ENCODE data around the gene FAM3A.
"Not testable (repeated sequence)": the region's sequence is repeated elsewhere in the genome, so short reads cannot be mapped to it uniquely, and the experiment has no call there.

The FAM3A gene

DNA sequence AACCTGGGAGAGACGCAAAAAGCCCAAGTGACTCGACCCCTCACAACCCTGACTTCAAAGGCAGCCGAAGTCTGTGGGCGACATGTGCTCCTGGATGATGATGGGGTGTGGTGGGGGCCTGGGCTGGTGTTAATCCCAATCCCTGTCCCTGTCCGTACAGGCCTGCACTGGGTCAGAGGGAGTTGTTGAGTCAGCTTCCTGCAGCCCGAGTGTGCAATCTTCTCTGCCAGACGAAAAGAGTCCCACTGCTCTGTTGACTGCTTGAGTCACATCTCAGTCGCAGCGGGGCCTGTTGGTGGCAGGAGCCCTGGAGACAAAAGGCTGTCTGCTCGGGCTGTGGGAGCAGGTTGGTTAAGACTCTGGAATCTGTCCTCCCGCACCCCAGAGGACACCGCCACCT lies 10.3 kb downstream of the FAM3A start:
- DNase-seq (ENCODE audit: low read depth in 2 of 2) = no peak

DNA sequence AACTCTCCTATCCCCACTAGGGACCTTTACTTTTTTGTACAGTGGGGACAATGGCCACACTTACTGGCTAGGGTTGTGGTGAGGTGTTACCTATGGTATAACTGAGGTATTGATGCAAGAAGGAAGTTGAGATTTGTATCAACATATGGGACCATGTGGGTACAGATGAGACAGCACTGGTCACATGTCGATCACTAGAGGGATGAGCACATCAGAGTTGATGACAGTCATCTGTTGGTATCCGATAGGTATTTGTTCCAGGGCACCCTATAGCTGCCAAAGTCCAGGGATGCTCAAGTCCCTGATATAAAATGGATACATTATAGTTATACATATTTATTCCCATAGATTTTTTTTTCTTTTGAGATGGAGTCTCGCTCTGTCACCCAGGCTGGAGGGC lies 13.0 kb downstream of the FAM3A start:
- DNase-seq (ENCODE audit: low read depth in 2 of 2) = no peak

DNA sequence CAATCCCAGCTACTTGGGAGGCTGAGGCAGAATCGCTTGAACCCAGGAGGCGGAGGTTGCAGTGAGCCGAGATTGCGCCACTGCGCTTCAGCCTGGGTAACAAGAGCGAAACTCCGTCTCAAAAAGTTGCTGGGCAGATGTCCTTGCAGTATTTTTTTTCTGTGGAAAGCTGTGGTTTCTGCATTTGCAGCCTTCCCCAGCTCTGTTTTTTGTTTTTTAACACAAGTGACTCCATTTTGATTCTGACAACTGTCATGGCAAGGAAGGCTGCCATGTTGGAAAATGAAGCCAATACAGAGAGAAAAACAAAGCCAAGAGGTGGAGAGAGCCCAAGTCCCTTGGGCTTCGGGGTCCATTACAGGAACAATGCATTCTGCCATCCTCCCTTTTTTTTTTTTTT lies 13.9 kb downstream of the FAM3A start:
- no peak for DNase-seq (ENCODE audit: low read depth in 2 of 2)

DNA sequence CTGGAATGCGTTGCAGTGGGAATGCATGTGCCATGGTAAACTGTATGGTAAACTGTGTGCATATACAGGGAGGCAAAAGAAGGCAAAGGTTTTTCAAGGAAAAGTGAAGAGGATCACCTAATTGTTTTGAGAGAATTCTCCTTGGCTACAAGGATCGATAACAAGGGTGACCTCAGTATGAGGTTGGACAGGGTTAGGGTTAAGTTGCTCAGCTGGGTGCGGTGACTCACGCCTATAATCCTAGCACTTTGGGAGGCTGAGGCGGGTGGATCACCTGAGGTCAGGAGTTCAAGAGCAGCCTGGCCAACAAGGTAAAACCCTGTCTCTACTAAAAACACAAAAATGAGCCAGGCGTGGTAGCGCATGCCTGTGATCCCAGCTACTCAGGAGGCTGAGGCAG lies 14.6 kb downstream of the FAM3A start:
- not testable (repeated sequence) for DNase-seq (ENCODE audit: low read depth in 2 of 2)

DNA sequence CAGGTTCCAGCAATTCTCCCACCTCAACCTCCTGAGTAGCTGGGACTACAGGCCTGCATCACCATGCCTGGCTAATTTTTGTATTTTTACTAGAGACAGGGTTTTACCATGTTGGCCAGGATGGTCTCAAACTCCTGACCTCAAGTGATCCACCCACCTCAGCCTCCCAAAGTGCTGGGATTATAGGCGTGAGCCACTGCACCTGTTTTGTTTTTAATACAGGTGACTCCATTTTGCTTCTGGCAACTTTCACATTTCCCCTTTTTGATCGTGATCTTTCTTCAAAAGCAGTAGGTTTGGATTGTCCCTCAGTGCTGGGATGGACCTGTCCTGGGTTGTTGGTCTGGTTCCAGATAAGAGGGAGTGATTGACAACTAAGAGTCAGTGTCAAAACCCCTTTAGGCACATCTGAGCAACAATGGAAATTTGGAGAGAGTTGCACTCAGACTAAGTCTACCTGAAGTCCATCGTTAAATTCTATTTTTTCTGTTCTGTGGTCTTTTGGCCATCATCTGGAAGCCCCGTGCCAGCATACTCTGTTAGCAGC lies 19.4 kb downstream of the FAM3A start:
- not testable (repeated sequence) for DNase-seq (ENCODE audit: low read depth in 2 of 2)

DNA sequence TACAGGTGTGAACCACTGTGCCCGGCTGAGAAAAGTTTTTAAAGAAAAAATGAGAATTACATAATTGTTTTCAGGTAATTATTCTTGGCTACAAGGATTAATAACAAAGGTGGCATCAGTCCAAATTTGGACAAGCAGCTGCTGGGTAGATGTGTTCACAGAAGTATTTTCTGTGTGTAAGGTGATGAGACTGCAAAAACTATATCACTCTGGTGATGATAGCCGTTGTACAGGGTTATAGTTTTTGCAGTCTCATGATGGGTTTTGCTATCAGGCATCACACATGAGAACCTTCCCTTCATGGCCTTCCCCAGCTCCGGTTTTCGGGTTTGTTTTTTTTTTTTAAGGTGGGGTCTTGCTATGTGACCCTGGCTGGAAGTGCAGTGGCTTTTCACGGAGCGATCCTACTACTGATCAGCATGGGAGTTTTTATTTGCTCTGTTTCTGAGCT lies 20.5 kb downstream of the FAM3A start:
- no peak for DNase-seq (ENCODE audit: low read depth in 2 of 2)

DNA sequence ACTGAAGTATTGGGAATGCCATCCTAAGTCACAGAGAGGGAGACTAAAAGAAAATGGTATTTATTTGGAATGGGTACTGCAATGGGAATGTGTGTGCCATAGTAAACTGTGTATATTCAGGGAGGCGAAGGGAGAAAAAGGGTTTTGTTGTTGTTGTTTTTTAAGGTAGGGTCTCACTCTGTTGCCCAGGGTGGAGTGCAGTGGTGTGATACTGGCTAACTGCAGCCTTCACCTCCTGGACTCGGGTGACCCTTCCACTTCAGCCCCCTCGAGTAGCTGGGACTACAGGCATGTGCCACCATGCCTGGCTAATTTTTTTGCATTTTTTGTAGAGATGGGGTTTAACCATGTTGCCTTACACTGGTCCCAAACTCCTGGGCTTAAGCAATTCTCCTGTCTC lies 21.3 kb downstream of the FAM3A start:
- no peak for DNase-seq (ENCODE audit: low read depth in 2 of 2)

DNA sequence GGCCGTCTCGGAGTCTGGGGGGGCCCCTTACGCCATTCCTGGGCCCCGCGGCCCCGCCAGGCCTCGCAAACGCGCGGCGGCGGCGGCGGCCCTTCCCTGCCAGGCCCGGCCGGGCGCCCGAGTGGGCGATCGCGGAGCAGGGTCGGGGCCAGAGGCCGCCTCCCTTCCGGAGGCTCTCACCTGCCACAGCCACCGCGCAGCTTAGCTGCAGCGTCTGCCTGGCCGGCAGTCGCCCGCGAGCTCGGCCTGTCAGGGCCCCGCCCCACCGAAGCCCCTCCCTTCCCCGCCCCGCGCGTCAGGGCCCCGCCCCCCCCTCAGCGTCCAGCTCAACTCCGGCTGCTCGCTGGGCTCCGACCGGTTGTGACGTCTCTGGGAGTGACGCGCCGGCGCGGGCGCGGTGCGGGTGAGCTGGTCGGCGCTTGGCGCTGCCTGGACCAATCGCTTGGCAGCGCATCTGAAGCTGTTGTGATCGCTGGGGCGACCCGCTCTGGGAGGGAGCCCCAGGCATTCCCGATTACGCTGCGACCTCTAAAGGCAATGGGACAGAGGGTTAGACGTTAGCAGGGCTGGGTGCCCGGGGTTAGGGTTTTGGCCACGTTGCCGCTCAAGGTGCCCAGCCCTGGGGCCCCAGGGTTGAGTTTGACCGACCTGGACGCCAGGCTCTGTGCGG lies 25.5 kb downstream of the FAM3A start, which contains the start of gene SLC10A3:
Gene SLC10A3, minus strand, starts transcription at position 216 of the 670 bp plus-strand sequence. CDS start 1,689 bp downstream, outside the sequence.
- DNase-seq (ENCODE audit: low read depth in 2 of 2) = peak; percentile 79 to 80

DNA sequence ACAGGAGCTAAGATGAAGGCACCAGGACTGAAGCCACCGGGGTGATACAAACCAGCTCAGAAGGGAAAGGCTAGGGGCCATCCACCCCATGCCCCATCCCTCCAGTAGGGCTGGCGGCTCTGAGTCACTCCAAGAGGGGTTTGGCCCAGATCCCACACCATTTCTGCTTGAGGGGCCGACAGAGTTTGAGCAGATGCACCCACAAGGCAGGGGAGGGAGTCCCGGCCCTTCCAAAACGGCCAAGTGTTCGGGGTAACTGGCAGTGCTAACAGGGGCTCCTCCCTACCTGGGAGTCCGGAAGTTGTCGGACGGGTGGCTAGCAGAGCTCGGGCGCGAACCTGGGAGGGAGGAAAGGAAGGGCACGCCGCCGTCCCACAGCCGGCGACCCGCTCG lies 26.0 kb downstream of the FAM3A start:
- no peak for DNase-seq (ENCODE audit: low read depth in 2 of 2)

DNA sequence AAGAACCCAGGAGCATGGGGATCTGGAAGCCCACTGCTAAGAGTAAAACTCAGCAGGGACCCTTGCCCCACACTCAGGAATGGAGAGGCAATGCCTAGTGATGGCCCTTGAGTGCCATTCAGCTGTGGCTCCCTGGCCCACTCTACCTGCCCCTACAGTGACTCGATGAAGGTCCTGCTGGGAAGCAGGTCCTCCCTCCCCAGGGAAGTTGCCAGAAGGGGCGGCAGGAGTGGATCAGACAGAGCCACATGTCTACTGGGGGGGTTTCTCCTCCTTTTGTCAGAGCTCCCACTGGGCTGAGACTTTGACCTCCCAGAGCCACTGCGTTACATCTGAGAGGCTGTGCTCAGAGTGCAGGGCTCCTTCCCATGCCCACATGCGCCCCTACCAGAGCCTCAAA lies 26.9 kb downstream of the FAM3A start:
- DNase-seq (ENCODE audit: low read depth in 2 of 2) = no peak

DNA sequence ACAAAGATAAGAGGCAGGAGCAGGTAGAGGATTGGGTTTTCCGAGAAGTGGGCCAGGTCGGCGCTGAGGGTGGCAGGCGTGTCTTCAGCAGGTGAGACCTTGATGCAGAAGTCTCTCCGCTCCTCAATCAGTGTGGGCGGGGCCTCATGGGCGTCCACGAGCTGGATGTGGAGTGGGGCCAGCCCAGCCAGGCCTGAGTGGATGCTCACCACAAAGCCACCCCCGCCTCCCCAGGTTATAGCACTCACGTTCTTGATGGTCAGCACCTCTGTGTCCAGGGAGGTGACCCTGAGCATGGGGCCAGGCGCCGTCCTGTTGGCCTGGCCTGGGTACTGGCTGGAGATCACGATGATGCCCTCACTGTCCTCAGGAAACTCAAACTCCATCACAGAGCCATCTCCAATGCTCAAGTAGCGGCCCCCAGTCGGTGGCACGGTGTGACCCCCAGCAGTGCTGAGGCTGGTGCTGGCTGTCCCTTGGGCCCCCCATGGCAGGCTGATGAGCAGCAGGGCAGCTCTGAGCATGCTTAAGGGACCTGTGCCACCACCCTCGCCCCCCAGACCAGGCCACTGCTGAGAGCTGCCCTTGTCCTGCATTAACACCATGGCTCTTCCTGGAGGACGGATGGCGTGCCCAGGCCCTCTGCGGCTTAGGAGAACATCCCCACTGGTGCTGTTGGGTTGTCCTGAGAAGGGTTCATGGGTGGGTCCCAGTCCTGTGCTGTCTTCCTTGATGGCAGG lies 27.5 kb downstream of the FAM3A start:
- no peak for DNase-seq (ENCODE audit: low read depth in 2 of 2)

DNA sequence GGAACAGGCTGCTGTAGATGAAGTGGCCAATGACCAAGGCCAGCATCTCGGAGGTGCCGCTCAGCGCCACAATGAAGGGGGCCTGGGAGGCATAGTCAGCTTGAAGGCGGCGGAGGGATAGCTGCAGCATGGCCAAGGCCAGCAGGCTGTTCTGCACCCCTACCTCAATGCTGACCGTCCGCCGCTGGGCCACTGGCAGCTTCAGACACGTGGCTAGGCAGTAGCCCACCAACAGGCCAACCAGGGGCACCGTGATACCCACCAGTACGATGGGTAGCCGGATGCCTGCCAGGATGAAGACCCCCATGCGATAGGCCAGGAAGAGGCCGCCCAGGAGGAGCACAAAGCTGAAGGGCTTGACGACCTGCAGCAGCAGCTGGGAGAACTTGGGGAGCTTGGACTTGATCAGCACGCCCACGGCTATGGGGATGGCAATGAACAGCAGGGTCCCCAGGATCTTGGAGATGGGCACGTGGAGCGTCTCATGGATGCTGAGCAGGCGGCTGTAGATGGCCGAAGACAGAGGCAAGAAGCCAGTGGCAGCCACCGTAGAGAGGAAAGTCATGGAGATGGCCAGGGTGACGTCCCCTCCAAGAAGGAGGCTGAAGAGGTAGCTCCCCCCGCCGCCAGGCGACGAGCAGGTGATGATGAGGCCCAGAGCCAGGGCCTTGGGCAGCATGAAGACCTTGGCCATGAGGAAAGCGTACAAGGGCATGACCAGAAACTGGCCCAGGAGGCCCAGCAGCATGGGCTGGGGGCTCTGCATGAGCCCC lies 28.3 kb downstream of the FAM3A start:
- DNase-seq (ENCODE audit: low read depth in 2 of 2) = no peak

DNA sequence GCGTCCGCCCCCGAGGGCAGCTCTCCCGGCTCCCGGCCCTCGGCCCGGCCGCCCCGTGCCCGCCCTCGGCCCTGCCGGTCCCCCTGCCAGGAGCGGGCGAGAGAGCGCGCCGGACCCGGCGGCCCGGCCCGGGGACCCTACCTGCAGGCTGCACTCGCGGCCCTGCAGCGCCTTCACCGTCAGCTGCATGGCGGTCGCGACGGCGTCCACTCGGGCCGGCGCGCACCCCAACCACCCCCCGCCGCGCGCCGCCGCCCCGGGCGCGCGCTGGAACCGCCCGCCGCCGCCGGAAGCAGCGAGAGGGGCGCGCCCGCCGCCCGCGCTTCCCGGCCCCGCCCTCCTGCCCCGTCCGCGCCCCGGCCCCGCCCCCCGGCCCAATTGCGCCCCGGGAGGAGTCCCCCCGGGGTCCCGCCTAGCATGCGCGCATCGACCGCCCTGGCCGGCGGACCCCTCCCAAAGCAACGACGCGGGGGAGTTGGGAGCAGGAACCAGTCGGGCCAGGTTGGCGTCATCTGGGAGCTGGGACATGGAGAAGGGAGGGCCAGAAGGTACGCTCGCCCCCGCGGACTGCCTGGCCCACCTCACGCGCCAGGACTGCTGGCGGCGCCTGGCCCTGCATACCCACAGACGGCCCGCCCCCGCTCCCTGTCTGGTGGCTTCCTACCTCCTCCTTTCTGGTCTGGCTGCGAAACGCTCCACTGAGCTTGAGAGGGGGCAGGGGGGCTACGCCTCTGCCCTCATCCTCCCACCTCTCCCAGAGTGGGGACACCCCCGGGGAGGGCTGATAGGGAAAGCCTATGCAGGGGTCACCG lies 29.4 kb downstream of the FAM3A start, which contains the start of gene UBL4A:
Gene UBL4A, minus strand, starts transcription at position 220 of the 812 bp plus-strand sequence. Its CDS starts 31 bp downstream, at position 189.
- DNase-seq (ENCODE audit: low read depth in 2 of 2) = no peak

DNA sequence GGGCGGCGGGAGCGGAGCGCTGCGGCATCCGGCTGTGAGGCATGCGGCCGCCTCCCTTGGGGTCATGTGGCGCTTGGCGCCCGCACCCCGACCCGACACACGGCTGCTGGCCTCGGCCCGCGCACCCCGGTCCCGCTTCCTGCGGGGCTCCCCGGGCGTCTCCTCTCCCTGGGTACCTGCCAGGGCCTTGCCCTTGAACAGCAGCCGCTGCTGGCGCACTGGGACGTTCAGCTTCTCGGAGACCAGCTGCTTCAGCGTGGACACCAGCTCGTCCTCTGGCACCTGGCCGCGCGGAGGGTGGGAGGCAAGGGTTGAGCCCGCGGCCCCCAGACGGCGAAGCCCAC lies 30.0 kb downstream of the FAM3A start:
- DNase-seq (ENCODE audit: low read depth in 2 of 2) = no peak

DNA sequence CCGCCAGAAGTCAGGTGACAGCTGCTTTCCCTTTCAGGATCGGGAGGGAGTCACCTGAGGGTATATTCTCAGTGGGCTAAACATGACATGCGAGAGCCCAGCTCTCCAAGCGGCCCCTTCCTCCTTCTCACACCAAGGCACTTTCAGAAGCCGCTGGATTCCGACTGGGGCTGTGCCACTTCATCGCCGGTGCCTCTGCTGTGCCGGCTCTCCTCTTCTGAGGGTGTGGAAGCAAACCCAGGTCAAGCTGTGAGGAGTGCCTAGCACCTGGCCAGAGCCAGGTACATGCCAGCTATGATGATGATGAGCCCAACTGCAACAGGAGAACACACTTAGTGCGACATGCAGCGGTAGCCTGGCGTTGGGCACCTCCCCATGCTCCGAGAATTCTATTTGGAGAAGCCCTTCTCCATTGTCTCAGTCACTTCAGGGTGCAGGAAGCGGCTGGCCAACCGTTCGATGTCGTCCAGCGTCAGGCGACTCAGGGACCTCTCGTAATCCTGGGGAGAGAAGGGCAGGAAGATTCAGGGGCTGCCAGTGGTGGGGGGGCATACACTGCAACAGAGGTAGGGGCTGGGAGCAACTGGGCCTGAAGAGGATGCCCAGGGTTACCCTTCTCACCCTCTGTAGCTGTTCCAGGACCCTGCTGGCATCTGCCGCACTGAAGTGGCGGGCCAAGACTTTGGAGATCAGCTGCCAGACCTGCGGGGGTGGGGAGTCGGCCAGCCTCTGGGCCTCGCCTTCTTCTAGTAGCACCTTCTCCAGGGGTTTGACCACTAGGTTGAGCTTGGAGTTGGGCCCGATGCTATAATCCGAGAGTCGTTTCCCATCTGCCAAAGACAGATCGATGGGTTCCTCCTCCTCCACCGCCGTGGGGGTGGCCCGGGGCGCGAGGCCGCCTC lies 30.6 kb downstream of the FAM3A start:
- no peak for DNase-seq (ENCODE audit: low read depth in 2 of 2)

DNA sequence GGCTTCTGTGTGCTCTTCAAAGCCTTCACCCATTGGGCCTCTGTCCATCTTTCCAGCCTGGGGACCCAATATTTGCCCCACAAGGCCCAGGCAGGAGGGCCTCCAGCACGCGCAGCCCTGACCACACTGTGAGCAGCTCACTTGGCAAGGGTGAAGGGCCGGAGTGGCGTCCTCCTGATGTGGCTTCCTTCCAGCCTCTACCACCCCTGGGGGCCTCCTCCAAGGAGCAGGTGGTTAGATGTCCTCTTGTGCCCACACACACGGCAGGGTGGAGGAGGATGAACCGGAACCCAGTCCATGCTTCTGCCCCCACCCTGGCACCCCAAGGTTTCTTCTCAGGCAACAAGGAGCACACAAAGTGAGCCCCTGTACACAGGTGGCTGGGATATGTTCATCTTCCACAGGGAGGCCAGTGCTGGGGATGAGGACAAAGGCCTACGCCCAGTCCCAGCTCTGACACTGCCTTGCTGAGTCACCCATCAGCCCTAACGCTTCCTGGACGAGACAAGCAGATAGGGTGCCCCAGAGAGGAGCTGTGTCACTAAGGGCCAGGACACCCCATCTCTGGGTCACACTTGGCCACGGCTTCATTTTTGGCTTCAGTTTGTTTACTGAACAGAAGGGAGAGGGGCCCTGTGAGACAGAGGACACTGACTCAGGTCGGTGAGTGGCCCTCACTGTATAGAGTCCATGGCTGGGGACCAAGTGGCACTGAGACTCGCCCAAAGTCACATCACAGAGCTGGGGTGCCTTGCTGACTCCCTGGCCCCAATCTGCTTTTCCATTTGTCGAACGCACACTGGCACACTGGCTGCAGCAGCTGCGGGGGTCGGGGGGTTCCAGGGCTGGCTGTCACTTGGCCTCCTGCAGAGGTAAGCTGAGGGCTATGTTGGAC lies 31.5 kb downstream of the FAM3A start:
- no peak for DNase-seq (ENCODE audit: low read depth in 2 of 2)

DNA sequence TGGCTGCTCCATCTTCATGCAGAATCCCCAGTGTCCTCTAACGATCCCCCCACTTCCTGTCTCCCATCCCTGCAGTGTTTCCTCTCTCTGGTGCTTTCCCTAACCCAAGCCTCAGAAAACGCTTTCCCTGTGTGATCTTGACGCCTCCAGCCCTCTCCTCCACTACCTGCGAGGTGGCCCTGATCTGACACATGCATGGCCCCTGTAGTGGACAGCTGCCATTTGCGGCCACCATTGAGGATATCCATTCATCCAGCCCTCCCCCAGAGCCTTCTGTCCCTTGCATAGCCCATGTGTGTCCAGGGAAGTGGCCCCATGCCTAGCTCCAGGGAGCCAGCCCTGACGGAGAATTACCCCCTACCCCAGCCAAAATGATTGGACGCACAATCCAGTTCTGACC lies 32.7 kb downstream of the FAM3A start:
- DNase-seq (ENCODE audit: low read depth in 2 of 2) = no peak

DNA sequence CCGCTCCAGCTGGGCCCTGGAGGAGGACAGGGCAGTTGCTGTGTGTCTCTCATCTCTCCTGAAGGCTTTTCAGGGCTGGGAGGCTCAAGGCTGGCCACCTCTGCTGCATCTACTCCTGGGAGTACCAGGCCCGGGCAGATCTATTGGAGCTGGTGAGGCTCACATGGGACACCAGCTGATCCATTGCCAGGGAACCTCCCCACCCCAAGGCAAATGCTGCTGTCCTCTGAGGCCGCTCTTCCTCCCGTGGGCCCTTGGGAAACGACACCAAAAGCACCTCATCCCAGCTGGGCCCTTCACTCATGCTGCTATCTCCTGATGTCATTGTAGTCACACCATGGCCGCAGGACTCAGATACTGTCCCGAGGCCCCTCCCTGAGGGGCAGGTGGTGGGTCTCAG lies 33.2 kb downstream of the FAM3A start:
- DNase-seq (ENCODE audit: low read depth in 2 of 2) = no peak

DNA sequence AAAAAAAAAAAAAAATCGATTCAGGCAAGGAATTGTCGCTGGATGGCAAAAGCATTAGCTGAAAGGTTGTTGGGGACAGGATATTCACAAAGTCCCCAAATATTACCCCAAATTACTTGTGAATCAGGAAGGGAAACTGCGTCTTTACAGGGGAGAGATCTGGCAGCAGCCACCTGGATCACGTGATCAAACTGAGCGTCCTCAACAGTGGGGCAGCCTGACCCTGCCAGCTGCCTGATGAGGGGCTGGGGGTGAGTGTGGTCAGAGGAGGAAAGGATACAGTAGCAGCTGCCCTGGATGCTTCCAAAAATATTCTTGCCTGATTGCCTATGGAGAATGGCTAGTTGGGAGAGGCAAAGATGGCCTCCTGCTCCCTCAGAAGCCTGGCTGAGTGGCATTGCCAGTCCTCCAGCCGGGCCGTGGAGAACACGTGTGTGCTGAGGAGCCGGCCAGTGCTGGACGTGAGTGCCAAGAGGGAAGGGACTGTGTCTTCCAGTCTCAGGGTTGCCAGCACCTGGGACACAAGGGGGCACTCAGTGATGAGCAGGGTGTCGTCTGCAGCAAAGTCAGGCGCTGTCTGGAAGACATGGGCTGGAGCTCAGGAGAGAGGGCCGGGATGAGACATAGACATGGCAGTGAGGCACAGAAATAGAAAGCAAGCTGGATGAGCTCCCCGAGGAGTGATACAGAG lies 34.0 kb downstream of the FAM3A start:
- DNase-seq (ENCODE audit: low read depth in 2 of 2) = no peak

Measured in fibroblast of skin of left quadriceps (primary cell).